Neuronal stem cell (in vitro differentiated cells): ENCODE data around the gene RIN3.

ENCODE experiments used
- DNase-seq: peaks from one replicate; pipeline ENCODE4 v3.0.0-alpha.2; 2013; ENCODE audit warnings: low spot score
- H2AFZ ChIP-seq: one replicate; pipeline ENCODE4 v1.6.1; 2013; ENCODE audit warnings: mild to moderate bottlenecking, low read length, inconsistent platforms
- H2AK5ac ChIP-seq: 2 replicates; pipeline ENCODE4 v1.6.1; 2013; ENCODE audit warnings: low read depth, mild to moderate bottlenecking, inconsistent platforms, low read length, moderate library complexity, mixed read lengths
- H2BK120ac ChIP-seq: 2 replicates; pipeline ENCODE4 v1.6.1; 2013; ENCODE audit warnings: low read depth, mild to moderate bottlenecking, inconsistent platforms, low read length, moderate library complexity, mixed read lengths
- H2BK12ac ChIP-seq: one replicate; pipeline ENCODE4 v1.6.1; 2013; ENCODE audit warnings: low read length, inconsistent platforms
- H2BK15ac ChIP-seq: 2 replicates; pipeline ENCODE4 v1.6.1; 2013; ENCODE audit warnings: mild to moderate bottlenecking, low read length, inconsistent platforms, mixed read lengths
- H2BK5ac ChIP-seq: one replicate; pipeline ENCODE4 v1.6.1; 2013; ENCODE audit warnings: inconsistent platforms, mild to moderate bottlenecking, low read length, moderate library complexity
- H3K14ac ChIP-seq: one replicate; pipeline ENCODE4 v1.6.1; 2013; ENCODE audit warnings: low read length, inconsistent platforms
- H3K18ac ChIP-seq: 2 replicates; pipeline ENCODE4 v1.6.1; 2013; ENCODE audit warnings: low read length, inconsistent platforms
- H3K23ac ChIP-seq: 2 replicates; pipeline ENCODE4 v1.6.1; 2013; ENCODE audit warnings: low read depth, mild to moderate bottlenecking, mixed read lengths, low read length, inconsistent platforms; ENCODE audit not compliant: poor library complexity
- H3K27ac ChIP-seq: replicated peaks from 3 replicates; pipeline ENCODE4 v1.5.1; 2013; ENCODE audit warnings: low read length, inconsistent platforms
- H3K27me3 ChIP-seq, 3 experiments: 2 replicates each; pipeline ENCODE4 v1.6.1; 2013; ENCODE audit warnings: low read length in 3 of 3, mild to moderate bottlenecking in 2 of 3, inconsistent platforms in 1 of 3, low read depth in 1 of 3, mixed read lengths in 1 of 3, moderate library complexity in 1 of 3; ENCODE audit not compliant: control insufficient read depth in 3 of 3, insufficient read depth in 3 of 3
- H3K36me3 ChIP-seq, 2 donors: replicated peaks in 1 of 2; 2 replicates each; pipeline ENCODE4 v1.6.1; 2013; ENCODE audit warnings: low read length in 2 of 2; ENCODE audit not compliant: control insufficient read depth in 2 of 2, insufficient read depth in 2 of 2
- H3K4ac ChIP-seq: 2 replicates; pipeline ENCODE4 v1.6.1; 2013; ENCODE audit warnings: inconsistent platforms, mild to moderate bottlenecking, low read length, moderate library complexity
- H3K4me1 ChIP-seq, 2 donors: 1 replicate in 1 of 2; 2 replicates in 1 of 2; pipeline ENCODE4 v1.6.1; 2013; ENCODE audit warnings: low read length in 2 of 2, low read depth in 1 of 2; ENCODE audit not compliant: control insufficient read depth in 2 of 2, insufficient read depth in 1 of 2
- H3K4me2 ChIP-seq: one replicate; pipeline ENCODE4 v1.6.1; 2013; ENCODE audit warnings: mild to moderate bottlenecking, low read length, inconsistent platforms; ENCODE audit not compliant: insufficient read depth, poor library complexity, severe bottlenecking
- H3K4me3 ChIP-seq, 2 donors: 2 replicates each; pipeline ENCODE4 v1.5.1; 2013; ENCODE audit warnings: low read length in 2 of 2, mild to moderate bottlenecking in 2 of 2, inconsistent platforms in 1 of 2, moderate library complexity in 1 of 2
- H3K79me1 ChIP-seq: one replicate; pipeline ENCODE4 v1.6.1; 2013; ENCODE audit warnings: low read depth, mild to moderate bottlenecking, inconsistent platforms, low read length, moderate library complexity
- H3K9ac ChIP-seq: one replicate; pipeline ENCODE4 v1.6.1; 2013; ENCODE audit warnings: mild to moderate bottlenecking, low read depth, low read length, inconsistent platforms; ENCODE audit not compliant: poor library complexity
- H3K9me3 ChIP-seq, 2 donors: replicated peaks in 1 of 2; 2 replicates each; pipeline versions ENCODE3 to v1.6.1; 2013; ENCODE audit warnings: low read length in 2 of 2, mild to moderate bottlenecking in 2 of 2, inconsistent platforms in 1 of 2, low read depth in 1 of 2, mixed read lengths in 1 of 2, moderate library complexity in 1 of 2; ENCODE audit not compliant: control insufficient read depth in 2 of 2, insufficient read depth in 1 of 2
- H4K8ac ChIP-seq: one replicate; pipeline ENCODE4 v1.6.1; 2013; ENCODE audit warnings: low read depth, mild to moderate bottlenecking, inconsistent platforms, low read length, moderate library complexity
- H4K91ac ChIP-seq: one replicate; pipeline ENCODE4 v1.6.1; 2013; ENCODE audit warnings: low read length, low read depth, mild to moderate bottlenecking, inconsistent platforms; ENCODE audit not compliant: poor library complexity
- whole genome bisulfite sequencing, 2 donors: extraction: QIAGEN DNeasy Blood & Tissue Kit; methylation state at CpG; one replicate each; pipeline ENCODE4 v1.1.7; 2013; ENCODE audit warnings: missing lambda C conversion rate in 2 of 2, mixed read lengths in 1 of 2; ENCODE audit not compliant: insufficient read length in 2 of 2, insufficient replicate concordance in 1 of 2; ENCODE audit errors: extremely low coverage in 2 of 2; 5-methylcytosine and 5-hydroxymethylcytosine counted together

Gene RIN3

GRCh38 chr14:92737206-92737605 is 223.6 kb downstream of the RIN3 start:
- Histone ChIP-seq H2AK5ac (no peak overlapping the region), H3K4ac (no peak overlapping the region), H2AFZ (no peak overlapping the region), H3K18ac (no peak overlapping the region), H3K79me1 (peaks cover 5% of the 10 kb centered on the region), H3K9ac (no peak overlapping the region), H3K4me2 (no peak overlapping the region), H3K27ac (no peak overlapping the region), H2BK12ac (no peak overlapping the region), H3K27me3 (no peaks in the 10 kb centered on the region), H3K23ac (no peak overlapping the region), H4K8ac (no peak overlapping the region), H3K14ac (no peak overlapping the region), H2BK5ac (no peak overlapping the region), H2BK120ac (no peak overlapping the region), H4K91ac (no peak overlapping the region), H2BK15ac (no peak overlapping the region), H3K9me3 (peaks cover 1 to 5% of the 10 kb centered on the region in 2 donors), H3K4me1 (no peaks in the 10 kb centered on the region), H3K4me3 (no peak overlapping the region), H3K36me3 (peaks cover 2 to 22% of the 10 kb centered on the region in 2 donors)
- WGBS, 2 donors, result no CpG with 5 or more reads among the region's 4 CpGs
- DNase-seq, result no peak

- Histone ChIP-seq H3K4me3 (no peak overlapping the region), H2BK12ac (no peak overlapping the region), H2BK120ac (no peak overlapping the region), H2AK5ac (no peak overlapping the region), H3K27me3 (no peaks in the 10 kb centered on the region), H3K4me1 (no peaks in the 10 kb centered on the region), H3K18ac (no peak overlapping the region), H3K27ac (no peak overlapping the region), H3K36me3 (peaks cover 0 to 22% of the 10 kb centered on the region in 2 donors), H2BK15ac (no peak overlapping the region), H4K8ac (no peak overlapping the region), H3K79me1 (peaks cover 4% of the 10 kb centered on the region), H4K91ac (no peak overlapping the region), H3K14ac (no peak overlapping the region), H3K9ac (no peak overlapping the region), H3K4me2 (no peak overlapping the region), H2BK5ac (no peak overlapping the region), H3K4ac (no peak overlapping the region), H3K23ac (no peak overlapping the region), H2AFZ (no peak overlapping the region), H3K9me3 (peaks cover 0 to 1% of the 10 kb centered on the region in 2 donors)
- no peak for DNase-seq
- no CpG with 5 or more reads among the region's 4 CpGs for WGBS, 2 donors
Observed at GRCh38 chr14:92737619-92738188, 224.1 kb downstream of the RIN3 start.
